ENCODE measurements around the gene SOX18. TPM values are rescaled to one million over a fixed set of nuclear protein-coding genes. Genes with fewer than 3 reads are reported as not detected.

Gene SOX18
- polyA plus RNA-seq, 3 donors = not detected

GRCh38 chr20:64032706-64033624 is 16.5 kb downstream of the SOX18 start:
- H3K27ac Mint-ChIP-seq = peak overlapping the region in 1 of 7 donors; percentile 40
- peaks cover 0 to 2% (median 0%) of the 10 kb centered on the region in 7 donors for H3K9me3 Mint-ChIP-seq
- intact Hi-C loops (cut with micrococcal nuclease) = no loop called here
- no peak overlapping the region for H3K4me3 Mint-ChIP-seq
- H3K79me2 ChIP-seq (ENCODE audit: insufficient read depth, low read length) = no peaks in the 10 kb centered on the region
- 96% methylated on average over 26 of the region's 31 CpGs for WGBS (ENCODE audit: insufficient coverage)
- peaks cover 19 to 22% (median 22%) of the 10 kb centered on the region in 3 donors for H3K27me3 Mint-ChIP-seq (ENCODE audit: low read depth in 3 of 3)
- H2AFZ ChIP-seq (ENCODE audit: insufficient read depth, low read depth, low read length, poor library complexity, severe bottlenecking) = no peak overlapping the region
- H3K27ac ChIP-seq (ENCODE audit: low read depth in 1 of 2, low read length in 2 of 2) = no peak overlapping the region
- H3K9ac ChIP-seq (ENCODE audit: insufficient read depth, low read length, poor library complexity, severe bottlenecking) = no peak overlapping the region
- peaks cover 63 to 70% of the 10 kb centered on the region in 2 donors for H3K36me3 Mint-ChIP-seq
- peaks cover 9 to 20% of the 10 kb centered on the region in 2 donors for H3K27me3 ChIP-seq (ENCODE audit: control insufficient read depth in 2 of 2, insufficient read depth in 2 of 2, low read length in 2 of 2)
- H3K4me2 ChIP-seq (replicated peaks; ENCODE audit: extremely low read depth, low read length, poor library complexity, severe bottlenecking) = no peak overlapping the region
- H3K9me3 ChIP-seq (replicated peaks in 1 of 2; ENCODE audit: control insufficient read depth in 1 of 2, insufficient read depth in 1 of 2, low read length in 2 of 2) = no peaks in the 10 kb centered on the region
- TF ChIP-seq CTCF (IDR thresholded peaks at IDR 0.05) = no peak
- H3K36me3 ChIP-seq (replicated peaks in 1 of 2; ENCODE audit: control insufficient read depth in 1 of 2, insufficient read depth in 2 of 2, low read length in 2 of 2) = peaks cover 52 to 74% of the 10 kb centered on the region in 2 donors
- no peak for DNase-seq
- H4K20me1 ChIP-seq (ENCODE audit: insufficient read depth, low read length) = no peaks in the 10 kb centered on the region
- peaks cover 4% of the 10 kb centered on the region for H3K4me1 Mint-ChIP-seq
- H3K4me3 ChIP-seq (replicated peaks in 1 of 3; ENCODE audit: low read depth in 2 of 3, low read length in 3 of 3) = no peak overlapping the region
- H3K4me1 ChIP-seq (ENCODE audit: control insufficient read depth in 1 of 2, insufficient read depth in 2 of 2, low read length in 2 of 2) = peaks cover 3% of the 10 kb centered on the region in 2 donors

- Histone ChIP-seq H3K9ac (ENCODE audit: insufficient read depth, low read length, poor library complexity, severe bottlenecking) (no peak overlapping the region), H2AFZ (ENCODE audit: insufficient read depth, low read depth, low read length, poor library complexity, severe bottlenecking) (no peak overlapping the region), H3K4me2 (replicated peaks; ENCODE audit: extremely low read depth, low read length, poor library complexity, severe bottlenecking) (no peak overlapping the region), H3K79me2 (ENCODE audit: insufficient read depth, low read length) (no peaks in the 10 kb centered on the region), H4K20me1 (ENCODE audit: insufficient read depth, low read length) (no peaks in the 10 kb centered on the region), H3K36me3 (replicated peaks in 1 of 2; ENCODE audit: control insufficient read depth in 1 of 2, insufficient read depth in 2 of 2, low read length in 2 of 2) (peaks cover 63 to 85% of the 10 kb centered on the region in 2 donors), H3K27me3 (ENCODE audit: control insufficient read depth in 2 of 2, insufficient read depth in 2 of 2, low read length in 2 of 2) (peaks cover 0 to 9% of the 10 kb centered on the region in 2 donors), H3K27ac (ENCODE audit: low read depth in 1 of 2, low read length in 2 of 2) (no peak overlapping the region), H3K9me3 (replicated peaks in 1 of 2; ENCODE audit: control insufficient read depth in 1 of 2, insufficient read depth in 1 of 2, low read length in 2 of 2) (no peaks in the 10 kb centered on the region), H3K4me3 (replicated peaks in 1 of 3; ENCODE audit: low read depth in 2 of 3, low read length in 3 of 3) (no peak overlapping the region), H3K4me1 (ENCODE audit: control insufficient read depth in 1 of 2, insufficient read depth in 2 of 2, low read length in 2 of 2) (no peaks in the 10 kb centered on the region)
- Mint-ChIP-seq H3K4me3 (no peak overlapping the region), H3K27me3 (ENCODE audit: low read depth in 3 of 3) (peaks cover 11 to 12% (median 11%) of the 10 kb centered on the region in 3 donors), H3K9me3 (peaks cover 0 to 2% (median 0%) of the 10 kb centered on the region in 7 donors), H3K27ac (no peak overlapping the region), H3K4me1 (no peaks in the 10 kb centered on the region), H3K36me3 (peaks cover 74 to 81% of the 10 kb centered on the region in 2 donors)
- DNase-seq = no peak
- no peak for TF ChIP-seq CTCF (IDR thresholded peaks at IDR 0.05)
- 98% methylated on average over 12 of the region's 19 CpGs for WGBS (ENCODE audit: insufficient coverage)
- intact Hi-C loops (cut with micrococcal nuclease) = no loop called here
Observed at GRCh38 chr20:64031822-64032314, 17.6 kb downstream of the SOX18 start.

Data from CD14-positive monocyte (primary cell).